Superior temporal gyrus (tissue), 1 donor: ENCODE results near the gene CCDC174.
"Not testable (repeated sequence)": the region's sequence is repeated elsewhere in the genome, so short reads cannot be mapped to it uniquely, and the experiment has no call there.

Source experiments
- DNase-seq: peaks from one replicate; pipeline ENCODE4 v3.0.0-alpha.2; 2016; ENCODE audit errors: extremely low spot score

The CCDC174 gene

GRCh38 chr3:14652360-14652907, 872 bp downstream of the CCDC174 start:
- not testable (repeated sequence) for DNase-seq

- no peak for DNase-seq
Observed at GRCh38 chr3:14657579-14657978, 6.0 kb downstream of the CCDC174 start.

GRCh38 chr3:14658978-14659377, 7.4 kb downstream of the CCDC174 start:
- DNase-seq, result no peak

GRCh38 chr3:14660942-14661341, 9.4 kb downstream of the CCDC174 start:
- DNase-seq, result no peak

- DNase-seq, result no peak
Observed at GRCh38 chr3:14663396-14664135, 12.0 kb downstream of the CCDC174 start.

- DNase-seq, result no peak
Observed at GRCh38 chr3:14664170-14664569, 12.6 kb downstream of the CCDC174 start.

GRCh38 chr3:14672588-14672987, 21.0 kb downstream of the CCDC174 start:
- no peak for DNase-seq

GRCh38 chr3:14674841-14675240, 23.3 kb downstream of the CCDC174 start, which contains the start of gene C3orf20:
TSS of gene C3orf20 (plus strand) at chr3:14675141. CDS start at chr3:14682714, 7,573 bp downstream.
- no peak for DNase-seq

- DNase-seq, result no peak
Observed at GRCh38 chr3:14676881-14677280, 25.3 kb downstream of the CCDC174 start.

- no peak for DNase-seq
Observed at GRCh38 chr3:14678015-14678503, 26.5 kb downstream of the CCDC174 start.

GRCh38 chr3:14680115-14680514, 28.6 kb downstream of the CCDC174 start:
- no peak for DNase-seq

- DNase-seq, result no peak
Observed at GRCh38 chr3:14680716-14681115, 29.2 kb downstream of the CCDC174 start.

- no peak for DNase-seq
Observed at GRCh38 chr3:14684447-14684846, 32.9 kb downstream of the CCDC174 start.

- no peak for DNase-seq
Observed at GRCh38 chr3:14685179-14685578, 33.6 kb downstream of the CCDC174 start.

GRCh38 chr3:14687360-14687759, 35.8 kb downstream of the CCDC174 start:
- DNase-seq, result no peak

- no peak for DNase-seq
Observed at GRCh38 chr3:14688525-14688924, 37.0 kb downstream of the CCDC174 start.

GRCh38 chr3:14689247-14689980, 37.9 kb downstream of the CCDC174 start:
- no peak for DNase-seq

GRCh38 chr3:14691239-14691638, 39.7 kb downstream of the CCDC174 start:
- DNase-seq, result no peak

GRCh38 chr3:14691719-14692118, 40.2 kb downstream of the CCDC174 start:
- no peak for DNase-seq

- no peak for DNase-seq
Observed at GRCh38 chr3:14698601-14699244, 47.2 kb downstream of the CCDC174 start.

- no peak for DNase-seq
Observed at GRCh38 chr3:14699643-14700042, 48.1 kb downstream of the CCDC174 start.

- DNase-seq, result no peak
Observed at GRCh38 chr3:14700891-14701290, 49.3 kb downstream of the CCDC174 start.
